ENCODE data around the gene ABHD17B.
"Not testable (repeated sequence)": the region's sequence is repeated elsewhere in the genome, so short reads cannot be mapped to it uniquely, and the experiment has no call there.

Gene ABHD17B

DNA sequence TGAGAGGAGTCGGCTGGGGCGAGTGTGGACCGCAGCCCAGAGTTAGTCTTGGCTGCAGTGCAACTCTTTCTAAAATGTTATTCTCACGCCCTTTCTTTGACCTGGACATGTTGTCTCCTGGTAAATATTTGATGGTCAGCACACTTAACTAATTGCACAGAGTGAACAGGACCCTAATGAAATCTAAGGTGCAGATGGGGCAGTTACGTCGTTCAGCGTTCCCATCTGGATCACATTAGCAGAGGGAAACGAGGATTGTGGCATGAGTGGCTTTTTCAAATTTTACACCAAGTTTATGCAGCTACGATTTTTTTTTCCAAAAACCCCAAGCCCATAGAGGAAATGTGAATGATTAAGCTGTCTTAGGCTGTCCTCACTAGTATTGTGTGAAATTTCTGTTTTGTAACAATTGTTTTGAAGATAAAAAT lies 929 bp upstream of the ABHD17B start:
- FAIRE-seq: no peak

DNA sequence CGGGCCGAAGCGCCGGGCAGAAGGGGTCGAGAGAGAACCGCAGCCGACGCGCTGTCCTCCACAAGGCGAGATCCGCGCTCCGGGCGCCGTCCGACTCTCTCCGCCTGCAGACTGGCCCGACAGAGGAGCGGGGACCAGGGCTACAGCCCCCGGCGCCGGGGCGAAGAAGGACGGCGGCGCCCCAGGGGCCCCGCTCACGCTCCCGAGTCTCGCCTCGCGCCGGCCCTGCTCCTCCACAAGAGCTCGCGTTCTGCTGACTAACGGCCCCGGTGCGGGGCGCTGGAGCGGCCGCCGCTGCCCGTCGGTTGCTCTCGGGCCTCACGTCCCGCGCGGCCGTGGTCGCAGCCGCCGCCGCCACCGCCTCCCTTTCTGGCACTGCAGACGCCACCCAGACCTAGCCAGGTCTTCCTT lies 338 bp downstream of the ABHD17B start:
- no peak for FAIRE-seq

DNA sequence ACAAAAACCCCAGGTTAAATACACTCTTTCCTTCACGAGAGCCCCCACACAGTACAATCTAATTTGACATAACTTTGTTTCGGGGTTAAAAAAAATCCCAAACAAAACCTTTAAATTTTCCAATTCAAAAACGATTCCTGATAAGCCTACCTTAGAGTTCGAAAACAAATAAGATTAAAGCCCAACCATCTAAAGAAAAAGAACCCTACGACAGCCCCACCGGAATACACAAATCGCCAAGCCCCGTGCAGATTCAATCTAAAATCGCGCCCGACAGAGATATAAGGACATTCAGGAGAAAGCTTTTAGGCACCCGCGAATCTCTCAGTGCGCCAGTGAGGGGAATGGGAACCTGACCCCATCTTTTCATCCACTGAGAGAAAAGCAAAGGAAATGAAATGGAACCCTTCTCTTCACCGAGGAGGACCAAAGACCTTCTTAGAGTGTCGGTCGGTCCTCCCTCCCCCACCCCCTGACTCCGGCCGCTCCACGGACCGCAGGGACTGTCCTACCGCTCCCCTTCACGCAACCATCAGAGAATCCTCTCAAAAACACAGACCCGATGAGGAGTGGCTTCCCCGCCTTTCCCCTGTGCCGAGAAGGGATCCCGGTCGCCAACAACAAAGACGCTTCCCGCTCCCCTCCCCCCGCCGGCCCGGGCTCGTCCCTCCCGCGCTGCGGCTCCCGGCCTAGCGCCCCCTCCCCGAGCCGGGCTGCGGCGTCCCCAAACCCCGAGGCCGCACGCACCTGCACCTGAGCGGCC lies 925 bp downstream of the ABHD17B start:
- no peak for FAIRE-seq

DNA sequence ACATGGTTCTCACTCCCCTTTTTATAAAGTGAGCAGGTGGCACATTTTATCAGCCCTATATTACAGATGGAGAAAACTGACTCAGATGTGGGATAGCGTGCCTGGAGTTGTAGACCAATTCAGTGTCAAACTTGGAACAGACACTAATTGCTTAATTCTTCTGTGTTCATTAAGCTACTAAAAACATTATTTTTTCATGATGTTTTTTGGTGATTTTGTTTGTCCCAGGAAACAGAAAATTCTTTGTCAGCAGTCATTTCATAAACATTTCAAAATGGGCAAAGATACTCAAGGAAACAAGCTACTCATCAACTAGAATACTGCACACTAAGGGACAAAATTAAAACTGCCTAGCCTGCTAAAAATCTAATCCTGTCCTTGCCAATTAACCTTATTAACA lies 2.2 kb downstream of the ABHD17B start:
- FAIRE-seq: no peak

DNA sequence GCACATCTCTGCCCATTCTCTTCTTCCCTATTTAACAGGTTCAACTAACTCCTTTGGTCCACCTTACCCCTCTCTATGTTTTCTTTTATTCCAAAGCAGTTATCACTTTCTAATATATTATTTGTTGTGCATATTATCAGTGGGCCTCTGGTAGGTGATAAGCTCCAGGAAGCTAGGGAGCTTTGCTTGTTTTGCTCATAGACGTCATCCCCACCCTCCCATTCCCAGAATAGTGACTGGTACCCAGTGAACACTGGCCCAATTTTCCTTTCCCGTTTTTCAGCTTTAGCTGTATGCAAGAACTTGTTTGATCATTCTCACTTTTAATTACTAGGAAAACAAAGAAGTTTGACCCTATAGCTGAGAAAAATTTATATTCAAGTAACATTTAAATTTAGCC lies 6.9 kb downstream of the ABHD17B start:
- FAIRE-seq: no peak

DNA sequence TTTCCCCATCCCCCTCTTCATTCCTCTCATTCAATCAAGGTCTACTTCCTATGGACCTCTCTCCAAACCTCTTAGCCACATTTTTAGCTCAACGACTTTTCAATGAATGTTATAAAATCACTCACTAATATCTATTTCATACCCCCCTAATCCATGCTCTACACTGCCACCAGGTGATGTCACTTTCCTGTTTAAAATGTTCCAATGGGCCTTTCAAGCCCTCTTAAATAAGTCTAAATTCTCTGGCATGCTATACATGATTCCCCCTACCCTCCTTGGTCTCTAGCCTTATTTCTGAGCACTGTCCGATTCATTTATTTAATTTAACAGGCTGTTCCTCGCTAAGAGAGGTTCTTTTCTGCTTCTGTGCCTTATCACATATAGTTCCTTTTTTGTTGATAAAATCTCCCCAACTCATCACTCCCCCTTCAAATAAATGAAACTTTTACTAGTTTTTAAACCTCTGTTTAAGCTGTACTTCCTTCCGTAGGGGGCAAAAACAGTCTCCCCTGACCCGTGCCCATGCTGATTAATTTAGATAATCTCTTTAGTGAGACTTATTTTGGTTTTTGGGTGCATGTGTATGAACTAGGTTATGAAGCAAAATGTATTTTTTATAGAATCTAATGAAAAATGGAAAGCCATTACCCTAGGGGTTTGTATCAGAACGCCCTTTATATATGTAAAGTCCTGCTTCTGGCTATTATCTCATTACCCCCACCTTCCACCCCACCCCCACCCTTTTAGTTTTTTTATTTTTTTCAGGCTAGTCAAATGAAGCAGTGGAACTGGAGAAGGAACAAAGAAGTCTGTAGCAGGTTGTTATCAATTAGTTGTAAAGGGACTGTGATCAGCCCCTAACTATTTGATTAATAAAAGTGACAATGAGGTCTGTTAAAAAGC lies 9.0 kb downstream of the ABHD17B start:
- FAIRE-seq: no peak

DNA sequence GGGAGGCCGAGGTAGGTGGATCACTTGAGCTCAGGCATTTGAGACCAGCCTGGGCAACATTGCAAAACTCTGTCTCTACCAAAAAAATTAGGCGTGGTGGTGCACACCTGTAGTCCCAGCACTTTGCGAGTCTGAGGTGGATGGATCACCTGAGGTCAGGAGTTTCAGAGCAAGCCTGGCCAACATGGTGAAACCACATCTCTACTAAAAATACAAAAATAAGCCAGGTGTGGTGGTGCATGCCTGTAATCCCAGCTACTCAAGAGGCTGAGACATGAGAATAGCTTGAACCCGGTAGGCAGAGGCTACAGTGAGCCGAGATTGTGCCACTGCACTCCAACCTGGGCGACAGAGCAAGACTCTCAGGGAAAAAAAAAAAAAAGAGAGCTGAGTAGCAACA lies 12.2 kb downstream of the ABHD17B start:
- not testable (repeated sequence) for FAIRE-seq

DNA sequence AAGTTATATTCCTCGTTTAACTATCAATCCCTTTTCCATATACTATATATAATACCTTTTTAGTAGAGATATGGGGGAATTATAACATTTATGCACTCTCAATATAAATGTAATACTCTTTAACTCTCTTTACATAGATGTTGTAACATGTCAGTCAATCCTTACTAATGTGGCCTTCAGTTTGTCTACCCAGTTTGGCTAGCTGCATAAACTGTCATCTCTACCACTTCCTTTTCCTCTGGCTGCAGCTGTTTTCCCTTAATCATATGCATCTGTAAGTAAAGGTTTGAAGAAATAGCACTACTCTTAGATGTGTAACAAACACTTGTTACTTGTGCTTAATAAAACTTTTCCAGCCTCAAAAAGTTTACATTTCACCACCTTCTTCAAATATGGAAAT lies 13.4 kb downstream of the ABHD17B start:
- no peak for FAIRE-seq

DNA sequence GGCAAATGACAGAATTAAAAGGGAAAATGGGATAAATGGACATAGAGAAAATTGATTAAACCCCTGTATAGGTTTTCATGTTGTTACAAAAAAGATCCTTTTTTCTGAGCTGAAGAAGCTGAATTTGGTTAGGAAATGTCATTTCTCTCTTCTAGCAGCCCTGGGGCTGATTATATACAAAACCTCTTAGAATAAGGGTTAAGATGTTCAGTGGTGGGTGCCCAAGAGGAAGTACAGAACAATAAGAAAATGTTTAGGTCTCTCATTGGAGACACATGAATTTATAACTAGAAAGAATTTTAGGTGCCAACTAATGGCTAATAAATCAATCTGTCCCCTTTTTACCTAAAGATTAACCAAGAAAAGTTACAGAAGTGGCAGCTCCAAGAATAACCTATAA lies 14.2 kb downstream of the ABHD17B start:
- no peak for FAIRE-seq

DNA sequence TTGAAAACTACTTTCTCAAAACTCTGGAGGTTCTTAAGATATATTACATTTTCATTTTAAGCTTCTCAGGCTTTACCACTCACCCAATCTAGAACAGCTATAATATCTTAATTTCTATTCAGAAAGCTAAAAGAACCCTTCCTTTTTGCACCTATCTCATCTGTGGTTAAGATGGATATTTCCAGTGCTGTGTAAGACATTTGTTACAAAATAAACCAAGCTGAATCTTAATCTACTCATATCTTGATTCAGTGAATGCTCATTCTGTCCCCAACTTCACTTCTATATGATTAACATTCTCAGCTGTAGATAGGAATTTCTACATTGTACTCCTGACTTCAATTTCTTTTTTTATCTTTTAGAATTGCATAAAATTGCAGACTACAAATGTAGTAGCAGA lies 15.0 kb downstream of the ABHD17B start:
- no peak for FAIRE-seq

DNA sequence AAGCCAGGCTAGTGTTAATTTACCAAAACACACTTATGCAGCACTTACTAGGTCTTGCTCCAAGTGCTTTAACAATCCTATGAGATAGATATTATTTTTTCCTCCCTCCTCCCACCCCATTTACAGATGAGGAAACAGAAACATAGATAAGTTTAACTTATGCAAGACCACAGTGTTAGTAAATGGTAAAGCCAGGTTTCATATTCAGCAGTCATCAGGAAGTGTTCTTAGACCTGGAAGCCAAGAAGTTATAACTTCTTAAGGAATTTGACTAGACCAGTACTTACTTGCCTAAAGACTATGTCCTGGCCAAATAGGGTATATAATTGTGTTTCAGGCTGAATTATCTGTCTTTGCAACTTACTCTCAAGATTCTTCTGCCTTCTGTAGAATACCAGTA lies 15.9 kb downstream of the ABHD17B start:
- no peak for FAIRE-seq

DNA sequence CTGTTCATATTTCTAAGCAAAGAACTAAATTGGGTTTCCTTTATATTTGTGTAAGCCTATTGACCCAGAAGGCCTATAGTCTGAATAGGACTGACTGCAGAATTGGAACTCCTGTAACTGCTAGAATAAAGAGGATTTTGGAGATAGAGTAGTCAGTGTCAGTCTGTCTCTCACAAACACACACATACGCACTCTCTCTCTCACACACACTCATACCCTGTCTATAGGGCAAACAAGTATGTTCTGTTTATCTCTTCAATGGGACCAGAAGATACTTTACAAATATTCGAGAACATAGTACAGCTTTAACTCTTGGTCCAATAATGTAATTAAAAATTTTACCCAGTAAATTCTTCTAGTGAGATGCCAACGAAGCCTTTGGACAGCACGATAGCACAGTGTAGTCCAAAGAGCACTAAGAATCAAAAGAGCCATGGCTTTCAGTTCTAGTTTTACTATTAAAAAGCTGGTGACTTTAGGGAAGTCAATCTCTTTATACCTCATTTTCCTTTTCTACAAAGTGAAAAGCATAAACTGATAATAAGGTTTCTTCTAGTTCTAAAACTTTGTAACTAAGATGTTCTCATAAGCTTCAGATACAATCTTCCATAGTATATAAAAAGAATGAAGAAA lies 19.3 kb downstream of the ABHD17B start:
- no peak for FAIRE-seq

DNA sequence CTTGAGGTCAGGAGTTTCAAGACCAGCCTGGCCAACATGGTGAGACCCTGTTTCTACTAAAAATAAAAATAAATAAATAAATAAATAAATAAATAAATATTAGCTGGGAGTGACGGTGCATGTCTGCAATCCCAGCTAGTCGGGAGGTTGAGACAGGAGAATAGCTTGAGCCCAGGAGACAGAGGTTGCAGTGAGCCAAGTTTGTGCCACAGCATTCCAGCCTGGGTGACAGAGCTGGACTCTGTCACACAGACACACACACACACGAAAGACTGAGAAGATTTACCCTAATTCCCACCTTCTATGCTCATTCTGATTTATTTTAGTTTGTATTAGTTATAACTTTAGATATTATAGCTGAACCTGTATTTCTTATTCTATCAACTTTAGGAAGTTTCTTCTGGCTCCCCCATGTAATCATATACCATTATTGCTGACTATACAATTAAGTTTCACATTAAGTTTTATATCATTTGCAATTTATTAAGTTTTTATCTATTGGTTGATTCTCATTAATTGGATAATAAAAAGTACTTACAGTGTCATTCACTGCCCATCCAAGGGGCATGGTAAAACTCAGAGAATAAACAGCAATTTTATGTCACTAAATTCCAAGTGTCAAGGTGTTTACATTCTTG lies 20.8 kb downstream of the ABHD17B start:
- FAIRE-seq: no peak

DNA sequence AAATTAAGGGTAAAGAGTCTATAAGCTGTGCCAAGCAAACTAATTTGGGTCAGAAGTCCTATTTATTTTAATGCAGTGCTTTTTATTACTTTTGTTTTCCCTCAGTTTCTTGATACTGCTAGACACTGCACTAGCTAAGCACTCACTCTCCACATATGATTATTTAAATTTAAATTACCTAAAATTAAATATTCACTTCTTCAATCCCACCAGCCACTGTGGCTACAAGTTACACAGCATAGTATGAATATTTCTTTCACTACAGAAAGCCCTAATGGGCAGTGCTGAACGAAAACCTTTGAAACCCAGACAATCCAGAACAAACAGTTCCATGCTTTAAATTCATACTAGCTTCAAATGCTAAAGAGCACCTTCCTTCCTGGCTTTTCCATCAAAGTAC lies 23.6 kb downstream of the ABHD17B start:
- FAIRE-seq: no peak

DNA sequence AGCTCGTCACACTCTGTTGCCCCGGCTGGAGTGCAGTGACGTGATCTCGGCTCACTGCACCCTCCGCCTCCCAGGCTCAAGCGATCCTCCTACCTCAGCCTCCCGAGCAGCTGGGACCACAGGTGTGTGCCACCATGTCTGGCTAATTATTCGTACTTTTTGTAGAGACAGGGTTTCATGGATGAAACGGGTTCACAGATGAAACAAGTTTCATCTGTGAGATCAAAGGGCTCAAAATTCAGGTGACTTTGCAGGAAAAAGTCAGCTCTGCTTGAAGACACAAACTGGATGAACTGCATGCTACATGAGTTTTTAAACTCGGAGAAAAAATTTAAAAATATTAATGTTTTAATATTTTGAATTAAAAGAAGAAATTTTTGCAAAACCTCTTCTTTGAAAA lies 24.5 kb downstream of the ABHD17B start:
- FAIRE-seq: no peak

DNA sequence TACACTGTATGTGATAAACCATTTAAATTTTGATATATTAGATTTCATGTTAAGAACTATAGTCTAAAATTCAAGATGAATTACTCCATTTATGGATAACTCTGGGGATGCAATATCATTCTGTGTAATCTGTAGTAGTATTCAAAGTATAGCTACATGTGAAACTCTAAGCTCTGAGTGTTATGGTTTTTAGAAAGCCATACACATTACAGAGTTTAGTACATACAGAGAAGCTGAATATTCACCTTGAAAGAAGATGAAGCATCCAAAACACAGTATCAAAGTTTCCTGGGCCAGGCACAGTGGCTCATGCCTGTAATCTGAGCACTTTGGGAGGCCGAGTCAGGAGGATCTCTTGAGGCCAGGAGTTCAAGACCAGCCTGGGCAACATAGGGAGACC lies 25.0 kb downstream of the ABHD17B start:
- no peak for FAIRE-seq

DNA sequence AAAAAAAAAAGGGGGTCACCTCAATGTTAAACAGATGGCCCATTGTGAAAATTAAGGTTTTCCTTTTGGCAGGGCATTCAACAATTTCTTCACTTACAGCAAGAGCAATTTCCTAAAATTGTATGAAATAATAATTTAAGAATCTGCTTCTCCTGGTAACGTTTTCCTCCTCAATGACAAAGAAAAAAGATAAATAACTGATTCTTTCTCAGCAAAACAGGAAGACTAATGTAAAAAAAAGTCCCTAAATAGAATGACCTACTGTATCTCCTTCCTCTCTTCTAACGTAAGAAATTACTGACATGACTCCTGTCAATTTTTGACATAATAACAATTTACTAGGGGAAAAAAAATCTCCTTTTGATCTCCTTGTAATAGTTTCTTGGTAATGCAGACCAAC lies 25.5 kb downstream of the ABHD17B start:
- FAIRE-seq: no peak

DNA sequence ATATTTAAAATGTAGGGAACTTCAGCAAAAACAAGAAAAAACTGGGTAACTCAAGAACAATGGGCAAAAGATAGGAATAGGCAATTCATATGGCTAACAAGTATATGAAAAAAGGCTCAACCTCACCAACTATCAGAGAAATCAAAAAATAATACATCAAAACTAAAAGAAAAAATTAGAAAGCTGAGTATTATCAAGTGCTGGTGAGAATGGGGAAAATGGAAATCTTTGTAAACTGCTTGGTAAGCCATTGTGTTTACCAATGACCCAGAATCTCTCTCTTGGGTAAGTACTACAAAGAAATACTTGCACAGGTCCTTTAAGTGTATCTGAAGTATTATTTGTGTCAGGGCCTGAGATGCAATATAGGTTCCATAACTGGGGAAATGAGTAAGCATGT lies 27.0 kb downstream of the ABHD17B start:
- FAIRE-seq: no peak

DNA sequence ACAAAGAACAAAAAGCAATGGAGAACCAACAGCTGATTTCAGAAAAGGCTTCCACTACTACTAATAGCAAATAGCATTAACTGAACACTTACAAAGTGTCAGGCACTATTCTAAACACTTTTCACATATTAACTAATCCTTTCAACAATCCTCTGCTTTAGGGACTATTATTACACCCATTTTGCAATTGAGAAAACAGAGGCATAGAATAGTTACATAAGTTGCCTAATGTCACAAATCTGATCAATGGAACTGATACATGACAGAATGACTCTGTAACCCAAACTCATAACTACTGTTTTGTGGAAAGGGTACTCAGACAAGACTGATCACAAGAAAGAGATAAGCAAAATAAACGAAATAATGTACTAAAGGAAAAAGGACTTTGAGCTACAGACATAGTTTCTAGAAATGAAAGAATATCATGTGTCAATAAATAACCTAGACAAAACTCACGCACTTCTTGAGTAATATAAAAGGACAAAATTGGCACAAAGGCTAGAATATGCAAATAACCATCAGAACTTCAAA lies 31.3 kb downstream of the ABHD17B start:
- no peak for FAIRE-seq

DNA sequence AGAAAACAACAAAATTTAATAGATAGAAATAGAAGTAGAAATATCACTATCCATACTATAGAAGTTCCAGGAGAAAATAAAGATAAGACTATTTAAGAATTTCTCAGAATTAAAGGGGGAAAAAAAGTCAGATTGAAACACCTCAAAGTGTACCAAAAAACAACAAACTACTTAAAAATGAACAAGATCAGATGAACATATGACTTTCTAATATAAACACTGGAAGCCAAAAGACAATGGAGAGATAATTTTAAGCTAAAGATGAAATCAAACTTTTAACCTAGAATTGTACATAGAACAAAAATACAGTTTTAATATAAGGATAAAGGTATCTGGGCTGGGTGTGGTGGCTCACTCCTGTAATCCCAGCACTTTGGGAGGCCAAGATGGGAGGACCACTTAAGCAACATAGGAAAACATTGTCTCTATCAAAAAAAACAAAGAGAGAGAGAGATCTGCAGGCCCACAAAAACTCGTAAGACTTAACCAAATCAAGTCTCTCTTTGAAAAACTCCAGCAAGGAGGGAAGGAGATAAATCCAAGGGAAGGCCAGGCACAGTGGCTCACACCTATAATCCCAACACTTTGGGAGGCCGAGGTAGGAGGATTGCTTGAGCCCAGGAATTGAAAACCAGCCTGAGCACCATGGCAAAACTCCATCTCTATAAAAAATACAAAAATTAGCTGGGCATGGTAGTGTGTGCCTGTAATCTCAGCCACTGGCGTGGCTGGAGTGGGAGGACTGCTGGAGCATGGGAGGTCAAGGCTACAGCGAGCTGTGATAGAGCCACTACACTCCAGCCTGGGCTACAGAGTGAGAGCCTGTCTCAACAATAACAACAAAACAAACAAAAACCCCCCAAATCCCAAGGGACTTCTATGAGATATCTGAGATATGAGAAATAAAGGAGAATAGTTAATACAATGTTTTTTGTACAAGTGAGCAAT lies 32.4 kb downstream of the ABHD17B start:
- FAIRE-seq: no peak

DNA sequence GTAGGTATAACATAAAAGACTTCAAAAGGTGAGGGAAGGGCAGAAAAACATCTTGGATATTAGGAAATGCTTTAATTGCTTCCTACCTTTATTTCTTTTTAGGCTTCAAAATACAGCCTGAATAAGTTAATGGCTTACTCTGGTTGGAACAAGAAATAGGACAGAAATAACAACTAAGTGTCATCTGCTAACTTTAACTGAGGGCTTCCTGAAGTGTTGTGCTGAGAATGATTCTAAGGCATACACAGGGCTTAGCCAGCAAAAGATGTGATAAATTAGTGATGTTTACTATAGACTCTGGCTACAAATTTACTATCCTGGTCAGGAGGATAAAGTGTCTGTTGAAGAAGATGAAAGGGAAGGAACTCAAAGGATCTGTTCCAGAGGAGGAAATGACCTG lies 34.2 kb downstream of the ABHD17B start:
- FAIRE-seq: no peak

DNA sequence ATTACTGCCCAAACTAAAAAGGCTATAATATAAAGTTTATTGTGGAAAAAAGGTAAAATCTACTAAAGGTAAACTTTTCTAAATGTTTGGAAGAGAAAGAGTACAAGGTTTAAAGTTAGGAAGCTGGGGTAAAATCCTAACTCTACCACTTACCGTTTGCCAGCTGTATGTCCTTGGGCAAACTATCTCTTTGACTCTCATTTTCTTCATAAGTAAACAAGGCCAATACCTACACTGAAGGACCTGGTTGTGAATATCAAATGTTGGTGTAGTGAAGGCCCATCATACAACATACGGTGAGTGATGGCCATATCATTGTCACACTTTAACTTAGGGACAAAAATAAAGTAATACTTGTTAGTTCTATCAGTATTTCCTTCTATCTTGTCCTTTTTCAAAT lies 34.9 kb downstream of the ABHD17B start:
- FAIRE-seq: no peak
